CD4-positive, alpha-beta T cell treated with Interleukin-21 for 1 hour (primary cell): ENCODE results near the gene UMODL1.
"Not testable (repeated sequence)": the region's sequence is repeated elsewhere in the genome, so short reads cannot be mapped to it uniquely, and the experiment has no call there.

ENCODE experiments used
- DNase-seq: peaks from one replicate; pipeline ENCODE4 v3.0.0-alpha.2; 2020

UMODL1 gene

GRCh38 chr21:42060166-42060565 lies 11.0 kb upstream of the UMODL1 start:
- DNase-seq: no peak

DNA sequence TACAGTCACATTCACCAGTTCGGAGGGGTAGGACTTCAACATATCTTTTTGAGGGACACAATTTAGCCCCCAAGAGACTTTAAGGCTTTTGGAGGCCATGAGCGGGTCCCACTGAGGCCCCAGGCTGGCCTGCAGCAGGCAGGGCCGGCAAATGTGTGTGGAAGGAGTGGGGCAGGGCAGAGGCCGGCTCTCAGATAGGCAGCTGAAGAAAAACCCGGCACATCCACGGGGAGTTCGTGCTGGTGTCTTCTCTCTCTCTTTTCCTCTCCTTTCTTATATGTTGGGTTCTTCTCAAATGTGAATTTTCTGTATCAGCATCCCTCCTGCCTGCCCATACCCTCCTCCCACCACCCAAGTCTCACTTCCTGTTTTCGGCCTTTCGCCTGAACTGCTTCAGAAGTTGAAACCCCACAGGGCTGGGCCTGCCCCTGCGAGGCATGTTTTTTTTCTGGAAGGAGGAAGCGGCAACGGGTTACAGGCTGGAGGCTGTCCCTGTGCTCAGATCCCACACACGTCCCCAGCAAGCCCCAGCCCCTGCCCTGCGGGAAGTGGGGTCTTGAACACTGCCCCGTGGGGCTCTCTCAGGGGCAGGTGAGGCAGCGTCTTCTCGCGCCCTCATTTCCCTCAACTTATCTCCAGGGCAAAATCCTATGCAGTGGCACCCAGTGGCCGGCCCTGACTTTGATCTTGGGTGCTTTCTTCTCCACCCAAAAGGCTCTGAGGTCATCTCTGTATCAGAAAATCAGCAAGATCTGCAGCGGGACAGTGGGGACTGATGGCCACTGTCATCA lies 9.7 kb upstream of the UMODL1 start:
- DNase-seq: peak; percentile 40

- no peak for DNase-seq
These were observed 9.2 kb upstream of the UMODL1 start for GRCh38 chr21:42061986-42062235.

DNA sequence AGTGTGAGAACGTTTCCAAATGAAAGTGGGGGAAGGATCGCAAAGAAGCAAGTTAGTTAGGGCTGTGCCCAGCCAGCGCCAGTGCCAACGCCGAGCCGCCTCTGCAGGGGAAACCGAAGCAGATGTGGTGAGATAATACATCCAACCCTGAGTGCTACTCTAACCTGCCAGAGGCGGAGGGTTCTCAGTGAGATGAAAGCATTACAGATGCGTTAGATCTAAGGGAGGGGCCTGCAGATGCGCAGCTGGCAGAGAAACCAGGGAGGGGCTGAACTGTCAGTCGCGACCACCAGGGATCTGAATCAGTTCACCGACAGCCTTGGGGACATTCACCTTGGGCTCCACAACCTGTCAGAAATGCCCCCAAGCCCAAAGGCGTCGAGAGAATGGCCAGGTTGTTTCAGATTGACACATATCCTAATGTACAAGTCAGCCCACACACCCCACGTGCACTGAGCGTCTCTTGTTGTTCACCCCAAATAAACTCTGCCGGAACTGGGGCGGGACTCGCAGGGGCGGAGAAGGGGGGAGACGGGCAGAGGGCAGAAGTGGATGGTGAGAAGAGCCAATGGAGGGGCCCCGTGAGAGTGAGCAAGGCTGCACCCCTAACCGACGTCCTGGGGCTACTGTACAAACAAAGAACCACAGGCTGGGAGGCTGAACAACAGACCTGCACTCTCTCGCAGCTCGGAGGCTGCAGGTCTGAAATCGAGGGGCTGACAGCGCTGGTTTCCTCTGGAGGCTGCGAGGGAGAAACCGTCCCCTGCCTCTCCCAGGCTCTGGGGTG lies 8.7 kb upstream of the UMODL1 start:
- peak; percentile 93 for DNase-seq

- DNase-seq: peak; percentile 25
These were observed 7.9 kb upstream of the UMODL1 start for GRCh38 chr21:42063191-42063570.

- DNase-seq: peak; percentile 52
These were observed 7.3 kb upstream of the UMODL1 start for GRCh38 chr21:42063571-42064521.

- DNase-seq: no peak
These were observed 4.6 kb upstream of the UMODL1 start for GRCh38 chr21:42066521-42066920.

DNA sequence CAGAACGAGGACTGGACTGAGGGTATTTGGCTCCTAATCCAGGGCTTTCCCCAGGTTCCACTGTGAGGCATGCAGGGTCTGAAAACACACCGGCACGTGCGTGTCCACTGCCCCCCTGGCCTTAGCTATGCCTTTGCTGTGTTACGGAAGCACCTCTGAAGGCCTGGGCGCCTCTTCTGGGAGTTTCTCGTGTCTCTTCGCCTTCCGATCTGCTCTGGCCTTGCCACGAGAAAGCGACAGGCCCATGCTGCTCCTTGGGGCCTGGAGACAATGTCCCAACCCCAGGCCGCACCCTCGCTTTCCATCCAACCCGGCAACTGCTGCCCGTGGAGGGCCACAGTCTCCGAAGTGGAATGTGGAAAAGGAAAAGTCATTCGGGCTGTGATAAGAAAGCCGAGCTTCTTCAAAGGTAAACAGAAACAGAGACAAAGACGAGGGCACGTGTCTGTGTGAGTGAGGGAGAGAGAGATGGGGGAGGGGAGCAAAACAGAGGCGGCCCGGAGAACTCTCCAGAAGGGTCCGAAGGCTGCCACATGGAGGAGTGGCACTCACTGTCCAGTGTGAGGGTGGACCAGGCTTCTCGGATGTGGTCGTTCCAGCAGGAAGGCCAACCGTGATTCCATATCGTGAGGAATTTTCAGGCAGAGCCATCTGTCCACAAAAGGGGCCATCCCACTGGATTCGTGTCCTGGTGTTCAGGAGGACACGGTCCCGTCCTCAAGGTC lies 3.4 kb upstream of the UMODL1 start:
- DNase-seq: no peak

- DNase-seq: no peak
These were observed 2.9 kb upstream of the UMODL1 start for GRCh38 chr21:42068256-42068545.

DNA sequence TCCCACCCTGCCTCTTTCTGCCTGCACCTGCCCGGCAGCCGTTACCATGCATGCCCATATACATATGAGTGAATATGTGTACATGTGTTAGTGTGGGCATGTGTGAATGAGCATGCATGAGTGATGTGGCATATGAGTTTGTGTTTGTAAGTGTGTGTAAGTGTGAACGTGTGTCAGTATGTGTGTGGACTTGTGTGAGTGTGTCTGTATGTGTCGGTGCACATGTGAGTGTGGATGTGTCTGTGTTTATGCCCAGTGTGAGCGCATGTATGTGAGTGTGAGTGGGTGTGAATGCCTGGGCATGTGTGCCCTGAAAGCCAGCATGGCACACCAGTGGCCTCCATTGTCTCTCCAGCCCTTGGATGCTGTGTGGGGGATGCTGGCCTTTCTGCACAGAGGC lies 2.5 kb upstream of the UMODL1 start:
- no peak for DNase-seq

DNA sequence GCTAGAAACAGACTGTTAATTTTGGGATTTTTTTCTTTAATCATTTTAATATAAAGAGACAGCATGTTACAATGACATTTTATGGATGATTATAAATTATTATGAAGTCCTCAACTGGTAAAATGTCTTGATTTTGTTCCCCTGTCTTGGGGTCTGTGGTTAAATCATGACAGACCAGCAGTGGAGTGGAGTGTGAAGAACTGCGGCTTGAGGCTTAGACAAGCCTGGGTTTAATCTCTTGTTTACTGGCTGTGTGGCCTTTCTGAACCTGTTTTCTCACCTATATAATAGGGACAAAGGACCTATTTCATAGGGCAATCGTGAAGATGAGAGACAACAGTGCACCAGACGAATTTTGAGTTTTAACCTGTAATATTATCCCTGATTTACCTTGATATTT lies 1.8 kb upstream of the UMODL1 start:
- DNase-seq: no peak

- no peak for DNase-seq
These were observed 1.3 kb upstream of the UMODL1 start for GRCh38 chr21:42069843-42070242.

DNA sequence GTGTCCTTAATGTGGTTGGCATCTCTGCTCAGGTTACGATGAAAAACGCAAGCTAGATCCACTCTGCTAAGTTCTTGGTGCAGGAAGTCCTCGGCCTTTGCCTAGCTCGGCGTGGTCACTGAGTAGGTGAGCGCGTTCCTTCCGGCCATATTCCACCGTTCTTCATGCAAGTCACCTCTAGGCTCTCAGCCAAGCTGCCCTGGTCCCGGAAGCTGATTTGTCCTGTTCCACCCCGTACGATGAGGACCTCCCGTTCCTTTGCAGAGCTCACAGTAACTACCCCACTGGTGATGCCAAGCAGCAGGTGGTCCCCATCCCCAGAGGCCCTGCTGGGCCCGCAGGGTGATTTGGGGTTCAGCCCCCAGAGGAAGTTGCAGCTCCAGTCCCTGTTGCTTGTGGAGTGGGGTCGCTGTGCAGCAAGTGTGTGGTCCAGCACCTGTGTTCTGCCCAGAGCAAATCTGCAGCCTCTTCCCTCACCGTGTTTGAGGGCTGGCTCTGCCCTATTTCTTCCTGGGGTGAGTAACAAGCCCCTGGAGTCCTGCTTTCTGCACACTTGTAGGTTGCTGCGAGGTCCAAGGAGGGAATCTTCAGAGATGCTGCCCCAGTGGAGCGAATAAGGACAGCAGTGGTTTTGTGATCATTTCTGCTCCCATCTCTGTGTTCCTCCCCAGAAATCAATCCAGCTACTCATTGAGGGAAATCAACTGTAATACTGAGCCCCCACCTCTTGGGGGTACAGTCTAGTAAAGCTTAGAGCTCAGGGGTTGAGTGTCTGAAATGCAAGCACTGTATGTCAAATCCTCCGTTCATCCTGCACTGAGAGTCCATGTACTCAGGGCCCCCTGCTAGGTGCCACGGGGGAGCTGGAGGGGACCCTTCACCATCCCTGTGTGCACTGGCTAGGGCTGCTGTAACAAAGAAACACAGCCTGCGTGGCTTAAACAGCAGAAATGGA lies 2.3 kb downstream of the UMODL1 start:
- no peak for DNase-seq

GRCh38 chr21:42075686-42076471 lies 4.8 kb downstream of the UMODL1 start:
- no peak for DNase-seq

DNA sequence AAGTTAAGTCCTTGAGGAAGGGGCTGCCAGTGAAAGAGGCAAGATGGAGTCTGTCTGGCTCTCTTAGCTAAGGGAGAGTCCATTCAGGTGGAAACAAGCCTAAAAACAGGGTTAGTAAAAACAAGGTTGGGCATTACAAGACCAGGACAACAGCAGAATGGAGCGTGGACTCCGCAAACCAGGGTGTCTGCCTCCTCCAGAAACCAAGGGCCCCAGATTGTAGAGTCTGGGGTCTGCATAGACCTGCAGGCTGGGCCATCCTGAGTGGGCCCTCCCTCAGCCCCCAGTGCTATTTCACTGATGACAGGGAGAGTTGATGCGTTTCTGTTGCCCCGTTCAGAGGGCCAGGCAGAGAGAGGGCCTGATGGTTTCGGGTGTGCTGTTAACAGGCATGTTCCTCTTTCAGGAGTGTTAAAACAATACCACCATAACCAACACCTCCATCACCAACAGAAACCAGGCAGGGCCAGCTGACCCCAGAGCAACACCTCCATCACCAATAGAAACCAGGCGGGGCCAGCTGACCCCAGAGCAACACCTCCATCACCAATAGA lies 6.6 kb downstream of the UMODL1 start:
- DNase-seq: not testable (repeated sequence)

- not testable (repeated sequence) for DNase-seq
These were observed 7.3 kb downstream of the UMODL1 start for GRCh38 chr21:42078247-42079007.

- no peak for DNase-seq
These were observed 8.2 kb downstream of the UMODL1 start for GRCh38 chr21:42079008-42079938.

DNA sequence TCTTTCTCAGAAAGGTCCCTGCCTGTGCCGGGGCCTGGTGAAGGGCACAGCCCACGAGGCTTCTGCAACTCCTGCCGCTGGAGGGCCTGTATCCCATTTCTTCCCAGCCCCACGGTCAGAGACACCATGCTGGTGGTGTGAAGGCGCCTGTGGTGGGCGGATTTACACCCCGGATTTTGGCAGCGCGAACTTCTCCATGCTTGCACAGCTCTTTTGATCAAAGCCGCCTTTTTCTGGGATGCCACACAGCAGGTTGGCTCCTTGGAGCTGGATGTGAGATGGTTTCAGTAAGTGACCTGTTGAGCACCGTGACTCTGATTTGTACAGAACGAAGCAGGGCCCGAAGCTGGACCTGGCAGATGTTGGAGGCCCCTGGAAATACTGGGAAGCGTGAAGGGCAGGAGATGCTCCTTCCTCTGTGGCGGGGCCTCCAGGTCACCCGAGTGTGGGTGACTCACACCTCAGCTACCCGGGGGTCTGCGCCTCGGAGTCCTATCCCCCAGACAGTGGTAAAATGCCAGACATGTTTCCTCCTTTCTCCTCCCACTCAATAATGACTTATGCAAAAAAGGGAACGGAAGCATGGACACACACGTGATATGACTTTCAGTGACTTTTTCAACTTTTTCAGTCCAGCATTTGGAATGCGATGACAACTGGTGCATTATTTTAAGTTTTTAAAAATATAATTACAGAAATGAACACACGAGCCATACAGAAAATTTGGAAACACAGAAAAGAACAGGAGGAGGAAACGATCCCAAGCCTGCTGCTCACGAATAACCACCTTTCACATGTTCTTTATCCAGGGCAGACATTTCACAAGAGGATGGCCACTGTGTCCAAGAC lies 9.0 kb downstream of the UMODL1 start:
- no peak for DNase-seq
